Measurements from ENCODE around the gene CYP4V2. TPM values are rescaled to one million over a fixed set of nuclear protein-coding genes. Genes with fewer than 3 reads are reported as not detected.

The CYP4V2 gene
- total RNA-seq, 1 experiment from 2014 or later = 43.3 TPM

DNA sequence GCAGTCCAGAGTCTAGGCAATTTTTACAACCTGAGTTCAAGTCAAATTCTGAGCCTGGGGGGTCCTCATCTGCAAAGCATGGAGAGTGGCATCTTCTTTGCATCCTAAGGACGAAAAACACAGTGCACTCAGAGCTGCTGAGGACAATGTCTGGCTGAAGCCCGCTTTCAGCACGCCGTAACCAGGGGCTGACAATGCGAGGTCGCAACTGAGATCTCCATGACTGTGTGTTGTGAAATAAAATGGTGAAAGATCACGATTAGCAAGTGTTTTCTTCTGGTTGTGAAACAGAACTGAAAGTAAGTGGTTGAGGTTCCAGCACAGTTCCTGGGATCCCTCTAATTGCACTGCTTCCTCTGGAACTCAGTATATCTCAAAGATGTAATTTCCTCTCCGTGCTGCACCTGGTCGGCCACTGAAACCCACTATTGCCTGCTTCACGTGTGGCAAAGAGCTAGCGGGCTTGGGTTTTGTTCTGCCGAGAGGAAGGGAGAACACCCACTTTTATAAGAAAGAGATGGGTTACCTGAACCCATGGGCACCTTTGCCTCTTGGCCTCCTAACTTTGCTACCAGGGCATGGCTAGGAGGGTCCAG is 66.9 kb downstream of the CYP4V2 start:
- Mint-ChIP-seq H3K4me1 (ENCODE audit: low read depth, unreplicated experiment) (peaks cover 14% of the 10 kb centered on the region), H3K36me3 (ENCODE audit: insufficient read depth, unreplicated experiment) (peaks cover 14% of the 10 kb centered on the region), H3K9me3 (ENCODE audit: low read depth, unreplicated experiment) (no peaks in the 10 kb centered on the region), H3K27ac (ENCODE audit: unreplicated experiment) (no peak overlapping the region), H3K27me3 (ENCODE audit: unreplicated experiment) (no peaks in the 10 kb centered on the region), H3K4me3 (ENCODE audit: low read depth, unreplicated experiment) (no peak overlapping the region)
- no peak for DNase-seq
- CTCF ChIA-PET = no interaction called here
- TF ChIP-seq, protein P1, sequence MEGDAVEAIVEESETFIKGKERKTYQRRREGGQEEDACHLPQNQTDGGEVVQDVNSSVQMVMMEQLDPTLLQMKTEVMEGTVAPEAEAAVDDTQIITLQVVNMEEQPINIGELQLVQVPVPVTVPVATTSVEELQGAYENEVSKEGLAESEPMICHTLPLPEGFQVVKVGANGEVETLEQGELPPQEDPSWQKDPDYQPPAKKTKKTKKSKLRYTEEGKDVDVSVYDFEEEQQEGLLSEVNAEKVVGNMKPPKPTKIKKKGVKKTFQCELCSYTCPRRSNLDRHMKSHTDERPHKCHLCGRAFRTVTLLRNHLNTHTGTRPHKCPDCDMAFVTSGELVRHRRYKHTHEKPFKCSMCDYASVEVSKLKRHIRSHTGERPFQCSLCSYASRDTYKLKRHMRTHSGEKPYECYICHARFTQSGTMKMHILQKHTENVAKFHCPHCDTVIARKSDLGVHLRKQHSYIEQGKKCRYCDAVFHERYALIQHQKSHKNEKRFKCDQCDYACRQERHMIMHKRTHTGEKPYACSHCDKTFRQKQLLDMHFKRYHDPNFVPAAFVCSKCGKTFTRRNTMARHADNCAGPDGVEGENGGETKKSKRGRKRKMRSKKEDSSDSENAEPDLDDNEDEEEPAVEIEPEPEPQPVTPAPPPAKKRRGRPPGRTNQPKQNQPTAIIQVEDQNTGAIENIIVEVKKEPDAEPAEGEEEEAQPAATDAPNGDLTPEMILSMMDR (IDR thresholded peaks at IDR 0.05; ENCODE audit: unreplicated experiment) = no peak
- intact Hi-C loops (cut with micrococcal nuclease; ENCODE audit: unreplicated experiment) = no loop called here
- no TSS peak for BruUV-seq (replicated peaks)

DNA sequence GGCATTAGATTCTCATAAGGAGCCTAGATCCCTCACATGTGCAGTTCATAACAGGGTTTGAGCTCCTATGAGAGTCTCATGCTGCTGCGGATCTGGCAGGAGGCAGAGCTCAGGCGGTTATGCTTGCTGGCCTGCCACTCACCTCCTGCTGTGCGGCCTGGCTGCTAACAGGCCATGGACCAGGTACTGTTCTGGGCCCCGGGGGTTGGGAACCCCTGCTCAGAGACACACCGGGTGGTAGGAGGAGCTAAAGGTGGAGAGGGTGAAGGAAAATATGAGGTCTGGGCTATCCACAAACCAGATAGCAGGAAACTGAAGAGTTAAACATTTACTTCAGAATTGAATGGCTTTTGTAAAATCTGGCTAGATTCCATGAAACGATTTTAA is 68.7 kb downstream of the CYP4V2 start:
- Mint-ChIP-seq H3K4me3 (ENCODE audit: low read depth, unreplicated experiment) (peak overlapping the region; percentile 57), H3K27ac (ENCODE audit: unreplicated experiment) (peak overlapping the region; percentile 85)
- intact Hi-C loops (cut with micrococcal nuclease; ENCODE audit: unreplicated experiment) = loop anchor here (10.0 kb wide), 1 partner anchor 55 kb away; no protein-coding TSS in a partner anchor

More for the DNA sequence above, 68.7 kb downstream of the CYP4V2 start:
- Mint-ChIP-seq H3K4me1 (ENCODE audit: low read depth, unreplicated experiment) (peaks cover 14% of the 10 kb centered on the region), H3K27me3 (ENCODE audit: unreplicated experiment) (no peaks in the 10 kb centered on the region), H3K9me3 (ENCODE audit: low read depth, unreplicated experiment) (no peaks in the 10 kb centered on the region), H3K36me3 (ENCODE audit: insufficient read depth, unreplicated experiment) (peaks cover 9% of the 10 kb centered on the region)
- TF ChIP-seq, protein P1 (IDR thresholded peaks at IDR 0.05; ENCODE audit: unreplicated experiment) = no peak
- no TSS peak for BruUV-seq (replicated peaks)
- DNase-seq = peak; percentile 49
- CTCF ChIA-PET = no interaction called here

Other genes with a start within 250 kb of the CYP4V2 start
- gene TLR3, start 122.4 kb upstream of the CYP4V2 start, total RNA-seq (2022) = 8.0 and 10.6 TPM in 2 replicates
- gene FAM149A, start 86.9 kb upstream of the CYP4V2 start, total RNA-seq (2022) = 36.3 and 45.5 TPM in 2 replicates
- gene KLKB1, start 35.9 kb downstream of the CYP4V2 start, total RNA-seq (2022) = 2.6 and 2.9 TPM in 2 replicates
- 0.38 and 0.86 TPM in 2 replicates for gene F11, start 74.6 kb downstream of the CYP4V2 start, total RNA-seq (2022)

All from Calu3 (cell line).